ENCODE data around the gene TSPAN31. TPM values are rescaled to one million over a fixed set of nuclear protein-coding genes. Genes with fewer than 3 reads are reported as not detected.
A peak's percentile ranks its signal among the peaks of the same experiment; 100 is the strongest.

The TSPAN31 gene, protein sequence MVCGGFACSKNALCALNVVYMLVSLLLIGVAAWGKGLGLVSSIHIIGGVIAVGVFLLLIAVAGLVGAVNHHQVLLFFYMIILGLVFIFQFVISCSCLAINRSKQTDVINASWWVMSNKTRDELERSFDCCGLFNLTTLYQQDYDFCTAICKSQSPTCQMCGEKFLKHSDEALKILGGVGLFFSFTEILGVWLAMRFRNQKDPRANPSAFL
- 10 to 100 TPM; 10.1 to 46.8 (median 20.4) TPM for total RNA-seq
- 10 to 100 TPM; 14.7 to 27.5 (median 18.4) TPM for polyA plus RNA-seq
- long read RNA-seq, donor 1, partial matches to known transcripts, result 0 of 1 reads
- long read RNA-seq, donor 1, other reads (novel, unspliced or antisense), result 0 of 1 reads
- long read RNA-seq, donor 2, transcript TSPAN31-201 (6 exons, 1,849 nt), result major isoform, 8 of 110 reads
- long read RNA-seq, donor 2, partial matches to known transcripts, result 102 of 110 reads
- long read RNA-seq, donor 2, other reads (novel, unspliced or antisense), result 0 of 110 reads
- long read RNA-seq, donor 3, transcript TSPAN31-201 (6 exons, 1,849 nt), result major isoform, 7 of 7 reads
- long read RNA-seq, donor 3, partial matches to known transcripts, result 0 of 7 reads
- long read RNA-seq, donor 3, other reads (novel, unspliced or antisense), result 0 of 7 reads
- long read RNA-seq, donor 4, partial matches to known transcripts, result 0 of 1 reads
- long read RNA-seq, donor 4, other reads (novel, unspliced or antisense), result 0 of 1 reads
- long read RNA-seq, donor 5, transcript TSPAN31-201 (6 exons, 1,849 nt), result major isoform, 10 of 106 reads
- long read RNA-seq, donor 5, partial matches to known transcripts, result 25 of 106 reads
- long read RNA-seq, donor 5, other reads (novel, unspliced or antisense), result 71 of 106 reads
- long read RNA-seq, donor 6, transcript TSPAN31-201 (6 exons, 1,849 nt), result major isoform, 17 of 17 reads
- long read RNA-seq, donor 6, partial matches to known transcripts, result 0 of 17 reads
- long read RNA-seq, donor 6, other reads (novel, unspliced or antisense), result 0 of 17 reads
- long read RNA-seq, donor 7, transcript TSPAN31-201 (6 exons, 1,849 nt), result major isoform, 12 of 132 reads
- long read RNA-seq, donor 7, partial matches to known transcripts, result 61 of 132 reads
- long read RNA-seq, donor 7, other reads (novel, unspliced or antisense), result 59 of 132 reads
- long read RNA-seq, donor 8, transcript TSPAN31-201 (6 exons, 1,849 nt), result major isoform, 14 of 68 reads
- long read RNA-seq, donor 8, partial matches to known transcripts, result 54 of 68 reads
- long read RNA-seq, donor 8, other reads (novel, unspliced or antisense), result 0 of 68 reads
- long read RNA-seq, donor 9, transcript TSPAN31-201 (6 exons, 1,849 nt), result major isoform, 6 of 6 reads
- long read RNA-seq, donor 9, partial matches to known transcripts, result 0 of 6 reads
- long read RNA-seq, donor 9, other reads (novel, unspliced or antisense), result 0 of 6 reads
- long read RNA-seq, donor 10, transcript TSPAN31-201 (6 exons, 1,849 nt), result major isoform, 5 of 72 reads
- long read RNA-seq, donor 10, partial matches to known transcripts, result 27 of 72 reads
- long read RNA-seq, donor 10, other reads (novel, unspliced or antisense), result 40 of 72 reads

DNA sequence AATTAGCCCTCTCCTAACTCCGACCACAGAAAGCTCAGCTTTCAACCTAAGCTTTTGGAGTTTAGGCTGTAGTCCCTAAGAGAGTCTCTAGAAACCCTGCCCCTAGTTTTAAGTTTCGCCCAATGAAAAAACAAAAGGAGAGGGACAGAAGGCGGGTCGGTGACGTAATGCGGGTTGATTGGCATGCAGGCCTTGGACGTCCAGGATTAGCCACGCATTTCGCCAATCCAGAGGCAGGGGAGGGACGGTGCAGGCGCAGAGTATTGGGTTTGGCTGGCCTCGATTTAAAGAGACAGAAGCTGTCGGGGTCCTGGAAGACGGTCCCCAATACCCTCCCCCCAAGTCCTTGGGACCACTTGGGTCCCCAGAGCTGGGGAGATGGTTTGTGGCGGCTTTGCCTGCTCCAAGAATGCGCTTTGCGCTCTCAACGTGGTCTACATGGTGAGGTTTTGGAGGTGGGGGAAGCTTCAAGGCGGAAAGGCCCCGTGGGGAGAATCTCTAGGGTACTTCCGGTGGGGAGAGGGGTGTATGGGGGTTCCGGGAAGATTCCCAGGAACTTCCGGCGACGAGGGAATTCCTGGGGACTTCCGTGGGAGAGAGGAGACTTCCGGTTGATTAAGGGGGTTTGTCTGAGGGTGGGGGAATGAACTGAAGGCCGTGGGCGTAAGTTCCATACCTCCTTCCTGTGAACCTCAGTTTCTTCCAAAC is at the start of gene TSPAN31:
TSPAN31 (plus strand) TSS at position 263 of the 708 bp plus-strand sequence; CDS start at position 379, 116 bp downstream.
- H3K36me3 ChIP-seq, result peaks cover 25 to 39% (median 37%) of the 10 kb centered on the region in 4 donors
- WGBS, 5 donors, result 0 to 1% (median 0%) methylated on average over 29 of the region's 29 CpGs
- H3K27ac ChIP-seq, result peak within 1 kb of the TSS; percentile 94 to 97 (median 95)
- no peaks in the 10 kb centered on the region for H3K9me3 ChIP-seq
- intact Hi-C loops (cut with DNase I; ENCODE audit: low total_unique reads), result no loop called here
- peaks cover 10 to 33% (median 18%) of the 10 kb centered on the region in 4 donors for H3K4me1 ChIP-seq
- H3K27me3 ChIP-seq, result peaks cover 0 to 36% (median 6%) of the 10 kb centered on the region in 3 donors
- H3K4me3 ChIP-seq, result peak within 1 kb of the TSS; percentile 63 to 86 (median 73)
- TF ChIP-seq POLR2A (IDR thresholded peaks at IDR 0.05) (peak in 1 of 4 donors; percentile 37), EP300 (IDR thresholded peaks at IDR 0.05) (no peak), POLR2AphosphoS5 (IDR thresholded peaks at IDR 0.05) (peak; percentile 77 to 81 (median 79))
- TF ChIP-seq, protein P1, sequence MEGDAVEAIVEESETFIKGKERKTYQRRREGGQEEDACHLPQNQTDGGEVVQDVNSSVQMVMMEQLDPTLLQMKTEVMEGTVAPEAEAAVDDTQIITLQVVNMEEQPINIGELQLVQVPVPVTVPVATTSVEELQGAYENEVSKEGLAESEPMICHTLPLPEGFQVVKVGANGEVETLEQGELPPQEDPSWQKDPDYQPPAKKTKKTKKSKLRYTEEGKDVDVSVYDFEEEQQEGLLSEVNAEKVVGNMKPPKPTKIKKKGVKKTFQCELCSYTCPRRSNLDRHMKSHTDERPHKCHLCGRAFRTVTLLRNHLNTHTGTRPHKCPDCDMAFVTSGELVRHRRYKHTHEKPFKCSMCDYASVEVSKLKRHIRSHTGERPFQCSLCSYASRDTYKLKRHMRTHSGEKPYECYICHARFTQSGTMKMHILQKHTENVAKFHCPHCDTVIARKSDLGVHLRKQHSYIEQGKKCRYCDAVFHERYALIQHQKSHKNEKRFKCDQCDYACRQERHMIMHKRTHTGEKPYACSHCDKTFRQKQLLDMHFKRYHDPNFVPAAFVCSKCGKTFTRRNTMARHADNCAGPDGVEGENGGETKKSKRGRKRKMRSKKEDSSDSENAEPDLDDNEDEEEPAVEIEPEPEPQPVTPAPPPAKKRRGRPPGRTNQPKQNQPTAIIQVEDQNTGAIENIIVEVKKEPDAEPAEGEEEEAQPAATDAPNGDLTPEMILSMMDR (IDR thresholded peaks at IDR 0.05), result peak in 1 of 7 experiments; percentile 3
- DNase-seq, result peak; percentile 98 to 99

DNA sequence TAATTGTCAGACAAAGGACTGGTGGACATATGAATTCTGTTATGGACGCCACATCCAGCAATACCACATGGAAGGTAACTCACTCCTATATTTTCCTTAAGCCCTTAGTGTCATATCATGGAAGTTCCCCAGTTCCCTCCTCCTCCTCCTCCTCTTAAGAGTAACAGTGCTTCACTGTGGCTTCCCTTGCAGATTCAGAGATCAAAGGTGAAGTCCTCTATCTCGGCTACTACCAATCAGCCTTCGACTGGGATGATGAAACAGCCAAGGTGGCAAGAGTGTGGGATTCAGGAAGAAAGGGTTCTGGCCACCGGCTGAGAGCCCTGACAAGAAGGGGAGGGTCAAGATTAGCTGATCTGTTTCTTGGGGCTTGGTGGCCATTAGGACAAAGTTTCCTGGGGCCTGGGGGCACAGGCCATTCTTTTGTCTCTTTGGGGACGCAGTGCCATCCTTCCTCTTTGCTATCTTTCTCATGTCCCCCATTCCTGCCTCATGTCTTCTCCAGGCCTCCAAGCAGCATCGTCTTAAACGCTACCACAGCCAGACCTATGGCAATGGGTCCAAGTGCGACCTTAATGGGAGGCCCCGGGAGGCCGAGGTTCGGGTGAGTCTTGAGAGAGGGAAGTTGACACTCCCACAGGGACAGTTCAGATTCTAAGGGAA is 48.9 kb upstream of the TSPAN31 start:
- DNase-seq, result no peak
- intact Hi-C loops (cut with DNase I; ENCODE audit: low total_unique reads), result no loop called here
- Histone ChIP-seq H3K4me3 (no peak overlapping the region), H3K27ac (no peak overlapping the region), H3K4me1 (peaks cover 7 to 22% (median 18%) of the 10 kb centered on the region in 4 donors), H3K27me3 (no peaks in the 10 kb centered on the region), H3K9me3 (no peaks in the 10 kb centered on the region), H3K36me3 (peaks cover 18 to 50% (median 46%) of the 10 kb centered on the region in 4 donors)
- WGBS, 5 donors, result 92 to 98% (median 94%) methylated on average over 11 of the region's 11 CpGs
- TF ChIP-seq, protein P1 (IDR thresholded peaks at IDR 0.05), result no peak

DNA sequence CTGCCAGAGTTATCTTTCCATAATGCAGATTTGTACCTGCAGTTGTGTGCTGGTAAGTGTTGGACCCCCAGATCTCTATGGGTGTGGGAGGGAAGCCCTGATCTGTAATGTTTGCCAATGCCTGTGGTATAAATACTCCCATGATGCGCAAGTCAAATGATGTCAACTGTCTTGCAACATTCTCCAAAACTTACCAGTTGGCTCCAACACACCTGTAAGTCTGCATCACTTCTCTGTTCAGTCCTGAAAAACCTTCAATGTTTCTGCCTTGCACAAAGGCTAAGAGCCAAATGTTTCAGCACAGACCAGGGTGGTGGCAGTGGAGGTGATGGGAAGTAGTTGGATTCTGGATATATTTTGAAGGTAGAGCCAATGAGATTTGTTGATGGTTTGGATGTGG is 47.8 kb upstream of the TSPAN31 start:
- no peak for DNase-seq
- no peak overlapping the region for H3K27ac ChIP-seq
- no peaks in the 10 kb centered on the region for H3K9me3 ChIP-seq
- 94 to 100% (median 97%) methylated on average over 1 of the region's 1 CpG for WGBS, 5 donors
- no peaks in the 10 kb centered on the region for H3K27me3 ChIP-seq
- H3K36me3 ChIP-seq, result peaks cover 18 to 59% (median 55%) of the 10 kb centered on the region in 4 donors
- peaks cover 7 to 22% (median 18%) of the 10 kb centered on the region in 4 donors for H3K4me1 ChIP-seq
- intact Hi-C loops (cut with DNase I; ENCODE audit: low total_unique reads), result no loop called here
- H3K4me3 ChIP-seq, result no peak overlapping the region
- TF ChIP-seq POLR2AphosphoS5 (IDR thresholded peaks at IDR 0.05) (no peak), EP300 (IDR thresholded peaks at IDR 0.05) (no peak), POLR2A (IDR thresholded peaks at IDR 0.05) (no peak)
- TF ChIP-seq, protein P1 (IDR thresholded peaks at IDR 0.05), result no peak

All from stomach (tissue), 19 donors.